ENCODE results near the gene PSMB7. TPM values are rescaled to one million over a fixed set of nuclear protein-coding genes. Genes with fewer than 3 reads are reported as not detected.

Gene PSMB7
- total and polyA plus RNA-seq, 2 of the 4 experiments (the other 2 are of a cell fraction) = 340 to 430 TPM

DNA sequence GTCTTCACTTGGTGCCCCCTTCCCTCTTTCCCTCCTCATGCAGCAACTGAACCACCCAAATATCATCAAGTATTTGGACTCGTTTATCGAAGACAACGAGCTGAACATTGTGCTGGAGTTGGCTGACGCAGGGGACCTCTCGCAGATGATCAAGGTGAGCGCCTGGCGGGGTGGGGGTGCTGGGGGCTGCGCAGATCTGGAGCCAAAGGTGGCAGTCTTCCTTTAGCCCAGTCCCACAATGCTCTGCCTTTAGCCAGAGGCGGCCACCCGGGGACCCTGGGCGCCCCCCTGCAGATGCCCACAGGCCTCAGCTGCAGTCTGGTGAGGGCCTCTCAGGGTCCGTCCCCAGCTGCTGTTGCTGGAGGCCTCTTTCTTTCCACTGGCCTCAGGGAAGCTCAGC, 93.8 kb downstream of the PSMB7 start:
- POLR2A ChIA-PET (ENCODE audit: unreplicated experiment) = no interaction called here
- H4K8ac ChIP-seq (ENCODE audit: low read depth in 2 of 2, low read length in 2 of 2) = no peak overlapping the region
- H2BK120ac ChIP-seq (ENCODE audit: low read depth, low read length) = no peak overlapping the region
- no peak overlapping the region for H4K91ac ChIP-seq (ENCODE audit: insufficient read depth, low read depth, low read length)
- H3K79me1 ChIP-seq (ENCODE audit: low read depth in 1 of 2, low read length in 2 of 2) = peaks cover 17 to 54% of the 10 kb centered on the region in 2 experiments
- TF ChIP-seq CEBPB (IDR thresholded peaks at IDR 0.05; ENCODE audit: low read depth, low read length) (no peak), RAD21 (IDR thresholded peaks at IDR 0.05; ENCODE audit: low read length) (no peak), RCOR1 (IDR thresholded peaks at IDR 0.05; ENCODE audit: insufficient replicate concordance, low read length) (no peak), SMC3 (IDR thresholded peaks at IDR 0.05; ENCODE audit: low read depth, low read length) (no peak), CHD1 (IDR thresholded peaks at IDR 0.05; ENCODE audit: low read depth, low read length) (no peak), MAFK (IDR thresholded peaks at IDR 0.05; ENCODE audit: low read depth, low read length) (no peak), MXI1 (IDR thresholded peaks at IDR 0.05; ENCODE audit: borderline replicate concordance, low read depth, low read length) (no peak), NFE2L2 (IDR thresholded peaks at IDR 0.05; ENCODE audit: low read depth, low read length) (no peak), RFX5 (IDR thresholded peaks at IDR 0.05; ENCODE audit: low read depth, low read length) (no peak), MAZ (IDR thresholded peaks at IDR 0.05; ENCODE audit: borderline replicate concordance, low read depth, low read length) (no peak)
- TF ChIP-seq, protein P1, sequence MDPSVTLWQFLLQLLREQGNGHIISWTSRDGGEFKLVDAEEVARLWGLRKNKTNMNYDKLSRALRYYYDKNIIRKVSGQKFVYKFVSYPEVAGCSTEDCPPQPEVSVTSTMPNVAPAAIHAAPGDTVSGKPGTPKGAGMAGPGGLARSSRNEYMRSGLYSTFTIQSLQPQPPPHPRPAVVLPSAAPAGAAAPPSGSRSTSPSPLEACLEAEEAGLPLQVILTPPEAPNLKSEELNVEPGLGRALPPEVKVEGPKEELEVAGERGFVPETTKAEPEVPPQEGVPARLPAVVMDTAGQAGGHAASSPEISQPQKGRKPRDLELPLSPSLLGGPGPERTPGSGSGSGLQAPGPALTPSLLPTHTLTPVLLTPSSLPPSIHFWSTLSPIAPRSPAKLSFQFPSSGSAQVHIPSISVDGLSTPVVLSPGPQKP (IDR thresholded peaks at IDR 0.05; ENCODE audit: borderline replicate concordance, low read depth, low read length) = no peak
- TF ChIP-seq, protein P2, sequence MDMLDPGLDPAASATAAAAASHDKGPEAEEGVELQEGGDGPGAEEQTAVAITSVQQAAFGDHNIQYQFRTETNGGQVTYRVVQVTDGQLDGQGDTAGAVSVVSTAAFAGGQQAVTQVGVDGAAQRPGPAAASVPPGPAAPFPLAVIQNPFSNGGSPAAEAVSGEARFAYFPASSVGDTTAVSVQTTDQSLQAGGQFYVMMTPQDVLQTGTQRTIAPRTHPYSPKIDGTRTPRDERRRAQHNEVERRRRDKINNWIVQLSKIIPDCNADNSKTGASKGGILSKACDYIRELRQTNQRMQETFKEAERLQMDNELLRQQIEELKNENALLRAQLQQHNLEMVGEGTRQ (IDR thresholded peaks at IDR 0.05; ENCODE audit: low read depth, low read length) = no peak
- TF ChIP-seq, protein P3, sequence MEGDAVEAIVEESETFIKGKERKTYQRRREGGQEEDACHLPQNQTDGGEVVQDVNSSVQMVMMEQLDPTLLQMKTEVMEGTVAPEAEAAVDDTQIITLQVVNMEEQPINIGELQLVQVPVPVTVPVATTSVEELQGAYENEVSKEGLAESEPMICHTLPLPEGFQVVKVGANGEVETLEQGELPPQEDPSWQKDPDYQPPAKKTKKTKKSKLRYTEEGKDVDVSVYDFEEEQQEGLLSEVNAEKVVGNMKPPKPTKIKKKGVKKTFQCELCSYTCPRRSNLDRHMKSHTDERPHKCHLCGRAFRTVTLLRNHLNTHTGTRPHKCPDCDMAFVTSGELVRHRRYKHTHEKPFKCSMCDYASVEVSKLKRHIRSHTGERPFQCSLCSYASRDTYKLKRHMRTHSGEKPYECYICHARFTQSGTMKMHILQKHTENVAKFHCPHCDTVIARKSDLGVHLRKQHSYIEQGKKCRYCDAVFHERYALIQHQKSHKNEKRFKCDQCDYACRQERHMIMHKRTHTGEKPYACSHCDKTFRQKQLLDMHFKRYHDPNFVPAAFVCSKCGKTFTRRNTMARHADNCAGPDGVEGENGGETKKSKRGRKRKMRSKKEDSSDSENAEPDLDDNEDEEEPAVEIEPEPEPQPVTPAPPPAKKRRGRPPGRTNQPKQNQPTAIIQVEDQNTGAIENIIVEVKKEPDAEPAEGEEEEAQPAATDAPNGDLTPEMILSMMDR (conservative IDR thresholded peaks at IDR 0.05; ENCODE audit: low read depth, low read length) = no peak
- no peak overlapping the region for H3K9ac ChIP-seq (ENCODE audit: low read depth, low read length)
- peaks cover 4% of the 10 kb centered on the region; the same call in 1 of the 2 replicates for H3K9me1 ChIP-seq (ENCODE audit: insufficient read depth, low read length)
- H3K4me2 ChIP-seq (ENCODE audit: low read depth, low read length) = no peak overlapping the region
- H3K14ac ChIP-seq (replicated peaks; ENCODE audit: low read depth, low read length) = no peak overlapping the region
- H2BK15ac ChIP-seq (ENCODE audit: low read depth, low read length) = no peak overlapping the region
- H3K27ac ChIP-seq (ENCODE audit: insufficient read depth, low read length) = no peak overlapping the region
- H3K4ac ChIP-seq (ENCODE audit: low read depth, low read length) = no peak overlapping the region
- no peak overlapping the region for H3K18ac ChIP-seq (ENCODE audit: low read depth, low read length)
- H4K20me1 ChIP-seq (ENCODE audit: insufficient read depth, low read length) = peaks cover 6% of the 10 kb centered on the region
- H3K27me3 ChIP-seq (ENCODE audit: control insufficient read depth, insufficient read depth, low read length) = no peaks in the 10 kb centered on the region
- no TSS peak for BruUV-seq (replicated peaks)
- in situ Hi-C loops (cut with MboI; ENCODE audit: low sequenced_read_pairs) (loop anchor here (5.0 to 25.0 kb wide), 2 partner anchors 194 to 784 kb away; no protein-coding TSS in a partner anchor), intact Hi-C loops (cut with micrococcal nuclease) (no loop called here), dilution Hi-C loops (cut with HindIII; ENCODE audit: low sequenced_read_pairs, unreplicated experiment) (no loop called here)
- no peak overlapping the region for H2AK5ac ChIP-seq (ENCODE audit: low read depth, low read length)
- no peak overlapping the region for H2AK9ac ChIP-seq (replicated peaks; ENCODE audit: low read depth, low read length, poor library complexity)
- ATAC-seq (ENCODE audit: low read depth) (no peak), DNase-seq (no peak)
- H3K4me3 ChIP-seq (ENCODE audit: insufficient read depth, low read depth, low read length) = no peak overlapping the region
- WGBS, 2 experiments (ENCODE audit: extremely low coverage in 2 of 2, insufficient read length in 1 of 2) = 100% methylated on average over 6 of the region's 12 CpGs; no CpG with 5 or more reads in 1 of the 2 experiments
- H2BK20ac ChIP-seq (ENCODE audit: low read depth, low read length) = no peak overlapping the region
- no peak overlapping the region for H3K23ac ChIP-seq (ENCODE audit: low read depth, low read length)
- H3K36me3 ChIP-seq (ENCODE audit: control insufficient read depth, insufficient read depth, low read length) = peaks cover 67% of the 10 kb centered on the region
- no peaks in the 10 kb centered on the region for H3K9me3 ChIP-seq (ENCODE audit: control insufficient read depth, insufficient read depth, low read length)
- CTCF ChIA-PET = no interaction called here
- H4K5ac ChIP-seq (ENCODE audit: low read depth, low read length) = no peak overlapping the region
- H2AFZ ChIP-seq (replicated peaks; ENCODE audit: low read length, poor library complexity) = no peak overlapping the region
- no peak overlapping the region for H2BK5ac ChIP-seq (ENCODE audit: low read depth, low read length, poor library complexity, severe bottlenecking)
- peaks cover 6% of the 10 kb centered on the region; the same call in 1 of the 2 replicates for H3K4me1 ChIP-seq (ENCODE audit: control insufficient read depth, insufficient read depth, low read length)
- H3K56ac ChIP-seq (ENCODE audit: extremely low read depth, insufficient read depth, low read length) = no peak overlapping the region
